ENCODE results near the gene POLR3K. TPM values are rescaled to one million over a fixed set of nuclear protein-coding genes. Genes with fewer than 3 reads are reported as not detected.

The POLR3K gene
- total RNA-seq, 1 experiment from 2014 or later = 40.1 TPM

GRCh38 chr16:79151-80054 is 26.0 kb upstream of the POLR3K start (continued):
- TF ChIP-seq, protein P1, sequence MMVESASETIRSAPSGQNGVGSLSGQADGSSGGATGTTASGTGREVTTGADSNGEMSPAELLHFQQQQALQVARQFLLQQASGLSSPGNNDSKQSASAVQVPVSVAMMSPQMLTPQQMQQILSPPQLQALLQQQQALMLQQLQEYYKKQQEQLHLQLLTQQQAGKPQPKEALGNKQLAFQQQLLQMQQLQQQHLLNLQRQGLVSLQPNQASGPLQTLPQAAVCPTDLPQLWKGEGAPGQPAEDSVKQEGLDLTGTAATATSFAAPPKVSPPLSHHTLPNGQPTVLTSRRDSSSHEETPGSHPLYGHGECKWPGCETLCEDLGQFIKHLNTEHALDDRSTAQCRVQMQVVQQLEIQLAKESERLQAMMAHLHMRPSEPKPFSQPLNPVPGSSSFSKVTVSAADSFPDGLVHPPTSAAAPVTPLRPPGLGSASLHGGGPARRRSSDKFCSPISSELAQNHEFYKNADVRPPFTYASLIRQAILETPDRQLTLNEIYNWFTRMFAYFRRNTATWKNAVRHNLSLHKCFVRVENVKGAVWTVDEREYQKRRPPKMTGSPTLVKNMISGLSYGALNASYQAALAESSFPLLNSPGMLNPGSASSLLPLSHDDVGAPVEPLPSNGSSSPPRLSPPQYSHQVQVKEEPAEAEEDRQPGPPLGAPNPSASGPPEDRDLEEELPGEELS (CRISPR knock-in tag; IDR thresholded peaks at IDR 0.05) = no peak
- TF ChIP-seq HMGA2 (CRISPR knock-in tag; IDR thresholded peaks at IDR 0.05) = no peak
- TF ChIP-seq KAT7 (CRISPR knock-in tag; IDR thresholded peaks at IDR 0.05; ENCODE audit: borderline replicate concordance) = no peak
- TF ChIP-seq, protein P2, sequence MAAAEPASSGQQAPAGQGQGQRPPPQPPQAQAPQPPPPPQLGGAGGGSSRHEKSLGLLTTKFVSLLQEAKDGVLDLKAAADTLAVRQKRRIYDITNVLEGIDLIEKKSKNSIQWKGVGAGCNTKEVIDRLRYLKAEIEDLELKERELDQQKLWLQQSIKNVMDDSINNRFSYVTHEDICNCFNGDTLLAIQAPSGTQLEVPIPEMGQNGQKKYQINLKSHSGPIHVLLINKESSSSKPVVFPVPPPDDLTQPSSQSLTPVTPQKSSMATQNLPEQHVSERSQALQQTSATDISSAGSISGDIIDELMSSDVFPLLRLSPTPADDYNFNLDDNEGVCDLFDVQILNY (CRISPR knock-in tag; IDR thresholded peaks at IDR 0.05) = no peak
- TF ChIP-seq MXD4 (CRISPR knock-in tag; IDR thresholded peaks at IDR 0.05; ENCODE audit: borderline replicate concordance) = no peak
- TF ChIP-seq OVOL2 (CRISPR knock-in tag; IDR thresholded peaks at IDR 0.05; ENCODE audit: borderline replicate concordance) = no peak

GRCh38 chr16:78444-79150 is 25.2 kb upstream of the POLR3K start:
- H3K4me3 Mint-ChIP-seq = peak overlapping the region; percentile 82
- no peaks in the 10 kb centered on the region for H3K9me3 Mint-ChIP-seq
- no peak for DNase-seq (ENCODE audit: low spot score)
- no peak overlapping the region for H3K27ac Mint-ChIP-seq
- H3K4me1 Mint-ChIP-seq = peaks cover 48% of the 10 kb centered on the region
- ATAC-seq = no peak
- no peaks in the 10 kb centered on the region; the same call in 1 of the 2 replicates for H3K27me3 Mint-ChIP-seq (ENCODE audit: low read depth)
- ChIA-PET POLR2A (no interaction called here), CTCF (interaction anchor here (1.1 to 3.9 kb wide), 6 partner anchors 13 to 39 kb away, joined by 3 to 49 read pairs (median 8); partner anchors contain the start of genes POLR3K and SNRNP25)
- peaks cover 6% of the 10 kb centered on the region for H3K36me3 Mint-ChIP-seq
- TF ChIP-seq ELF4 (CRISPR knock-in tag; IDR thresholded peaks at IDR 0.05; ENCODE audit: low read depth) = no peak
- TF ChIP-seq, protein P3, sequence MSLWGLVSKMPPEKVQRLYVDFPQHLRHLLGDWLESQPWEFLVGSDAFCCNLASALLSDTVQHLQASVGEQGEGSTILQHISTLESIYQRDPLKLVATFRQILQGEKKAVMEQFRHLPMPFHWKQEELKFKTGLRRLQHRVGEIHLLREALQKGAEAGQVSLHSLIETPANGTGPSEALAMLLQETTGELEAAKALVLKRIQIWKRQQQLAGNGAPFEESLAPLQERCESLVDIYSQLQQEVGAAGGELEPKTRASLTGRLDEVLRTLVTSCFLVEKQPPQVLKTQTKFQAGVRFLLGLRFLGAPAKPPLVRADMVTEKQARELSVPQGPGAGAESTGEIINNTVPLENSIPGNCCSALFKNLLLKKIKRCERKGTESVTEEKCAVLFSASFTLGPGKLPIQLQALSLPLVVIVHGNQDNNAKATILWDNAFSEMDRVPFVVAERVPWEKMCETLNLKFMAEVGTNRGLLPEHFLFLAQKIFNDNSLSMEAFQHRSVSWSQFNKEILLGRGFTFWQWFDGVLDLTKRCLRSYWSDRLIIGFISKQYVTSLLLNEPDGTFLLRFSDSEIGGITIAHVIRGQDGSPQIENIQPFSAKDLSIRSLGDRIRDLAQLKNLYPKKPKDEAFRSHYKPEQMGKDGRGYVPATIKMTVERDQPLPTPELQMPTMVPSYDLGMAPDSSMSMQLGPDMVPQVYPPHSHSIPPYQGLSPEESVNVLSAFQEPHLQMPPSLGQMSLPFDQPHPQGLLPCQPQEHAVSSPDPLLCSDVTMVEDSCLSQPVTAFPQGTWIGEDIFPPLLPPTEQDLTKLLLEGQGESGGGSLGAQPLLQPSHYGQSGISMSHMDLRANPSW (CRISPR knock-in tag; conservative IDR thresholded peaks at IDR 0.05; ENCODE audit: low read depth) = no peak
- no peak for TF ChIP-seq NFATC4 (CRISPR knock-in tag; IDR thresholded peaks at IDR 0.05)
- TF ChIP-seq TCF7 (CRISPR knock-in tag; IDR thresholded peaks at IDR 0.05; ENCODE audit: low read depth) = no peak
- TF ChIP-seq GRHL2 (CRISPR knock-in tag; IDR thresholded peaks at IDR 0.05; ENCODE audit: insufficient replicate concordance, severe bottlenecking) = no peak
- TF ChIP-seq NR2C2 (CRISPR knock-in tag; IDR thresholded peaks at IDR 0.05) = no peak
- TF ChIP-seq JAZF1 (CRISPR knock-in tag; IDR thresholded peaks at IDR 0.05) = no peak
- TF ChIP-seq ZNF396 (CRISPR knock-in tag; IDR thresholded peaks at IDR 0.05; ENCODE audit: borderline replicate concordance) = no peak
- TF ChIP-seq, protein P4, sequence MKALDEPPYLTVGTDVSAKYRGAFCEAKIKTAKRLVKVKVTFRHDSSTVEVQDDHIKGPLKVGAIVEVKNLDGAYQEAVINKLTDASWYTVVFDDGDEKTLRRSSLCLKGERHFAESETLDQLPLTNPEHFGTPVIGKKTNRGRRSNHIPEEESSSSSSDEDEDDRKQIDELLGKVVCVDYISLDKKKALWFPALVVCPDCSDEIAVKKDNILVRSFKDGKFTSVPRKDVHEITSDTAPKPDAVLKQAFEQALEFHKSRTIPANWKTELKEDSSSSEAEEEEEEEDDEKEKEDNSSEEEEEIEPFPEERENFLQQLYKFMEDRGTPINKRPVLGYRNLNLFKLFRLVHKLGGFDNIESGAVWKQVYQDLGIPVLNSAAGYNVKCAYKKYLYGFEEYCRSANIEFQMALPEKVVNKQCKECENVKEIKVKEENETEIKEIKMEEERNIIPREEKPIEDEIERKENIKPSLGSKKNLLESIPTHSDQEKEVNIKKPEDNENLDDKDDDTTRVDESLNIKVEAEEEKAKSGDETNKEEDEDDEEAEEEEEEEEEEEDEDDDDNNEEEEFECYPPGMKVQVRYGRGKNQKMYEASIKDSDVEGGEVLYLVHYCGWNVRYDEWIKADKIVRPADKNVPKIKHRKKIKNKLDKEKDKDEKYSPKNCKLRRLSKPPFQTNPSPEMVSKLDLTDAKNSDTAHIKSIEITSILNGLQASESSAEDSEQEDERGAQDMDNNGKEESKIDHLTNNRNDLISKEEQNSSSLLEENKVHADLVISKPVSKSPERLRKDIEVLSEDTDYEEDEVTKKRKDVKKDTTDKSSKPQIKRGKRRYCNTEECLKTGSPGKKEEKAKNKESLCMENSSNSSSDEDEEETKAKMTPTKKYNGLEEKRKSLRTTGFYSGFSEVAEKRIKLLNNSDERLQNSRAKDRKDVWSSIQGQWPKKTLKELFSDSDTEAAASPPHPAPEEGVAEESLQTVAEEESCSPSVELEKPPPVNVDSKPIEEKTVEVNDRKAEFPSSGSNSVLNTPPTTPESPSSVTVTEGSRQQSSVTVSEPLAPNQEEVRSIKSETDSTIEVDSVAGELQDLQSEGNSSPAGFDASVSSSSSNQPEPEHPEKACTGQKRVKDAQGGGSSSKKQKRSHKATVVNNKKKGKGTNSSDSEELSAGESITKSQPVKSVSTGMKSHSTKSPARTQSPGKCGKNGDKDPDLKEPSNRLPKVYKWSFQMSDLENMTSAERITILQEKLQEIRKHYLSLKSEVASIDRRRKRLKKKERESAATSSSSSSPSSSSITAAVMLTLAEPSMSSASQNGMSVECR (CRISPR knock-in tag; IDR thresholded peaks at IDR 0.05; ENCODE audit: borderline replicate concordance) = no peak
- no peak for TF ChIP-seq ZNF416 (CRISPR knock-in tag; IDR thresholded peaks at IDR 0.05)
- no peak for TF ChIP-seq IRF2 (CRISPR knock-in tag; IDR thresholded peaks at IDR 0.05; ENCODE audit: borderline replicate concordance, low read depth)
- TF ChIP-seq, protein P5, sequence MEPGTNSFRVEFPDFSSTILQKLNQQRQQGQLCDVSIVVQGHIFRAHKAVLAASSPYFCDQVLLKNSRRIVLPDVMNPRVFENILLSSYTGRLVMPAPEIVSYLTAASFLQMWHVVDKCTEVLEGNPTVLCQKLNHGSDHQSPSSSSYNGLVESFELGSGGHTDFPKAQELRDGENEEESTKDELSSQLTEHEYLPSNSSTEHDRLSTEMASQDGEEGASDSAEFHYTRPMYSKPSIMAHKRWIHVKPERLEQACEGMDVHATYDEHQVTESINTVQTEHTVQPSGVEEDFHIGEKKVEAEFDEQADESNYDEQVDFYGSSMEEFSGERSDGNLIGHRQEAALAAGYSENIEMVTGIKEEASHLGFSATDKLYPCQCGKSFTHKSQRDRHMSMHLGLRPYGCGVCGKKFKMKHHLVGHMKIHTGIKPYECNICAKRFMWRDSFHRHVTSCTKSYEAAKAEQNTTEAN (CRISPR knock-in tag; IDR thresholded peaks at IDR 0.05) = no peak
- TF ChIP-seq ATF1 (CRISPR knock-in tag; IDR thresholded peaks at IDR 0.05) = no peak
- TF ChIP-seq, protein P1 (CRISPR knock-in tag; IDR thresholded peaks at IDR 0.05) = no peak
- no peak for TF ChIP-seq NR3C1 (CRISPR knock-in tag; conservative IDR thresholded peaks at IDR 0.05; ENCODE audit: low read depth)
